ENCODE data around the gene RPS16. TPM values are rescaled to one million over a fixed set of nuclear protein-coding genes. Genes with fewer than 3 reads are reported as not detected.

Gene RPS16
- total RNA-seq, 2 experiments from 2014 or later: 3,146 to 3,331 TPM

DNA sequence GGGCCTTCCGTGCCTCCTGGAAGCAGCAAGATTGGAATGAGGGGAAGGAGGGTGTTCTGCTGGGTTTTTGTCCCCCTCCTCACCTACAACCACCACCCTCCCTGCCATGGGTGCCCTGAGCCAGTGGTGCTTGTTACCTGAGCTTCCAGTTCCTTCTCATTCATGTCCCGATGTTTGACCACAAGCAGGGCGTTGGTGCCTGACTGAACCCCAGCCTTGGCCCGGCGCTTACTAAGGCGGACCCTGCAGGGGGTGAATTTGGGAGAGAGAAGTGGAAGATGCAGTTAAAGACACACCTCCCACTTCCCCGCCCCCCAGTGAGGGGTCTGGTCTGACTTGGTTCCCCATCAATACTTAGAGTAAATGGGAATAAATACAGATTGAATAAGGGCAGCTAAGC, 49.2 kb downstream of the RPS16 start:
- CTCF ChIA-PET: interaction anchor here (1.2 kb wide), 1 partner anchor 12 kb away, joined by 7 read pairs; no protein-coding TSS in a partner anchor
- intact Hi-C loops (cut with DNase I, micrococcal nuclease): no loop called here
- Mint-ChIP-seq H3K27me3 (no peaks in the 10 kb centered on the region), H3K9me3 (ENCODE audit: low read depth) (no peaks in the 10 kb centered on the region), H3K4me3 (no peak overlapping the region), H3K4me1 (peaks cover 14% of the 10 kb centered on the region), H3K36me3 (ENCODE audit: low read depth) (peaks cover 32% of the 10 kb centered on the region), H3K27ac (no peak overlapping the region)
- POLR2A ChIA-PET: interaction anchor here (0.6 to 1.2 kb wide), 2 partner anchors 44 to 148 kb away, joined by 3 to 13 read pairs; partner anchors contain the start of gene SAMD4B
- ATAC-seq (no peak), DNase-seq (no peak)

DNA sequence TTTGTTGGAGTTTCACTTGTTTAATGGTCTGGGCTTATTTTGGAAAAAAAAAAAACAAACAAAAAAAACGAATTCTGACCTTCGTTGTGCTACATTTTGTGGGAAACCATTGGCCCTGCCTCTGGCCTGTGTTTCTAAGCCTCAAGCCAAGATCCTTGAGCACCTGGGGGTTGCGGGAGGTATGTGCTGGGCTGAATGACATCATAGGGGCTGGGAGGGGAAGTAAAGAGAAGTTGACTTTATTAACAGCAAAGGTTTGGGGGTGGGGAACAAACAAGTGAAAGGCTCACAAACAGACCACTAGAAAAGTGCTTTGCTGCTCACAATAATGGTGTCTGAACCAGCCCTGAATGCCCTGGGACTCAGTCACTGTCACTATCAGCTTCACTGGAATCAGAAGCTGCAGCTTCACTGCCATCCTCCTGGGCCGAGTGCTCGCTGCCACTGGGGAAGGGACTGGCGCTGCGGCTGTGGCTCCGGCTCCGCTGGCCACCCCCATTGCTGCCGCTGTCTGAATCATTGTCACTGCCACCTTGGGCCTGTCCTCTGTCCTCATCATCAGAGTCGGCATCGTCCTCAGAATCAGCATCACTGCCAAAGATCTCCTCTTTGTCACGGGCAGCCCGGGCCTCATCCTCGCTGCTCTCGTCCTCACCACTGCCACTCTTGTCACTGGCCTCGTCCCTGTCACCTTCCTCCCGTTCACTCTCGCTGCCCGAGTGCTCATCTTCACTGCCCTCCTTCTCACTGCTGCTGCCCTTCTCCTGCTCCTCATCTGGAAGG, 49.9 kb downstream of the RPS16 start:
- H3K4me1 Mint-ChIP-seq: peaks cover 11% of the 10 kb centered on the region
- ChIA-PET POLR2A (interaction anchor here (0.6 to 1.2 kb wide), 2 partner anchors 44 to 147 kb away, joined by 3 to 13 read pairs; partner anchors contain the start of gene SAMD4B), CTCF (interaction anchor here (1.2 kb wide), 1 partner anchor 12 kb away, joined by 7 read pairs; no protein-coding TSS in a partner anchor)
- no peaks in the 10 kb centered on the region for H3K27me3 Mint-ChIP-seq
- DNase-seq: no peak
- intact Hi-C loops (cut with DNase I, micrococcal nuclease): no loop called here
- H3K36me3 Mint-ChIP-seq (ENCODE audit: low read depth): peaks cover 37% of the 10 kb centered on the region
- ATAC-seq: no peak
- peak overlapping the region; percentile 22 for H3K27ac Mint-ChIP-seq
- H3K4me3 Mint-ChIP-seq: no peak overlapping the region
- H3K9me3 Mint-ChIP-seq (ENCODE audit: low read depth): no peaks in the 10 kb centered on the region

DNA sequence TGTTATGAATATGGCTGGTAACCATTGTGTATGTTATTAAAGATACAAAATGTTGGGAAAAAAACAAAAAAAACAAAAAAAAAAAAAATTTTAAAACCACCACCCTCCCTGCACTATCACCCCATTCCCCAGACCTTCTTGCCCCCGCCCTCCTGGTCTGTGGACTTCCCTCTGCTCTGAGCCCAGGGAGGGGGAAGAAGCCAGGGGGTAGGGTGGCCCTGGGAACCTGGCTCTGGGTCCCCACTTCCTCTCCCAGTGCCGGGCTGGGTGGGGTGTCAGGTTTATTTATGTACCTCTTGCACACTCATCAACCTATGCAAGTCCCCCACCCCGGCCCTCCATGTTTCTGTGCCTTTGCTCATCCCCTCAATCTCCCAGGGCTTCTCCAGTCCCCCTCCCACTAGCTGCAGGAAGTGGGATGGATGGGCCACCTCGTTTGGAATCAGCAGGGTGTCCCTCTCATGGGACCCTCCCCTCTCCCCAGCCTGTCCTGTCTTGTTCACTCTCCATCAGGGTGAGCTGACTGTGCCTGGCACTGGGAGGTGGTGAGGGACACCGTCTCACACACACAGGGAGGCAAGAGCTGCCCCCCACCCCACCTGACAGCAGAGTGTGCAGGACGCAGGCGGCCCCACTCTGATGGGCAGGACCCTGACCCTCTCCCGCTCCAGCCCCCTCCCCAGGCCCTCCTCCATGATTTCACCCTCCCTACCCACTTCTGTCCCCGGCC, 50.7 kb downstream of the RPS16 start:
- DNase-seq: no peak
- Mint-ChIP-seq H3K4me1 (peaks cover 6% of the 10 kb centered on the region), H3K36me3 (ENCODE audit: low read depth) (peaks cover 33% of the 10 kb centered on the region), H3K27ac (peak overlapping the region; percentile 22), H3K27me3 (no peaks in the 10 kb centered on the region), H3K4me3 (no peak overlapping the region), H3K9me3 (ENCODE audit: low read depth) (no peaks in the 10 kb centered on the region)
- ChIA-PET CTCF (no interaction called here), POLR2A (no interaction called here)
- no peak for ATAC-seq
- intact Hi-C loops (cut with DNase I, micrococcal nuclease): no loop called here

Small RNAs within 50 kb of the gene (microRNA-seq; reads per million reads assigned to microRNA genes)
- gene MIR4530 (ENCODE audit: borderline replicate concordance): not detected

Other genes with a start within 250 kb of the RPS16 start
- not detected for gene NCCRP1, start 239.0 kb downstream of the RPS16 start, total RNA-seq
- gene SYCN, start 231.7 kb downstream of the RPS16 start, total RNA-seq: not detected
- gene IFNL3, start 190.9 kb downstream of the RPS16 start, total RNA-seq: under 1 TPM; 0.34 to 0.53 TPM
- not detected for gene IFNL4, start 187.1 kb downstream of the RPS16 start, total RNA-seq
- gene IFNL2, start 167.6 kb downstream of the RPS16 start, total RNA-seq: not detected
- under 1 TPM; 0.50 to 0.51 TPM for gene IFNL1, start 139.5 kb downstream of the RPS16 start, total RNA-seq
- 1 to 10 TPM; 5.3 to 5.4 TPM for gene LRFN1, start 115.1 kb downstream of the RPS16 start, total RNA-seq
- gene GMFG, start 99.9 kb downstream of the RPS16 start, total RNA-seq: 100 to 1,000 TPM; 231 to 333 TPM
- gene SAMD4B, start 93.5 kb downstream of the RPS16 start, total RNA-seq: 10 to 100 TPM; 45.2 to 46.9 TPM
- gene PAF1, start 44.8 kb downstream of the RPS16 start, total RNA-seq: 10 to 100 TPM; 40.4 to 54.2 TPM
- gene MED29, start 44.6 kb downstream of the RPS16 start, total RNA-seq: 10 to 100 TPM; 24.0 to 34.6 TPM
- 10 to 100 TPM; 69.1 to 69.3 TPM for gene ZFP36, start 29.1 kb downstream of the RPS16 start, total RNA-seq
- 10 to 100 TPM; 46.0 to 65.5 TPM for gene PLEKHG2, start 23.3 kb downstream of the RPS16 start, total RNA-seq
- gene SUPT5H, start 9.6 kb upstream of the RPS16 start, total RNA-seq: 100 to 1,000 TPM; 157 to 165 TPM
- gene TIMM50, start 44.9 kb upstream of the RPS16 start, total RNA-seq: 100 to 1,000 TPM in 1 of 2 experiments, 10 to 100 TPM in 1; 99.4 to 126 TPM
- gene DLL3, start 63.0 kb upstream of the RPS16 start, total RNA-seq: under 1 TPM; 0.72 to 0.94 TPM
- gene SELENOV, start 79.2 kb upstream of the RPS16 start, total RNA-seq: not detected
- gene EID2B, start 96.9 kb upstream of the RPS16 start, total RNA-seq: 1 to 10 TPM; 1.4 to 3.5 TPM
- gene EID2, start 104.2 kb upstream of the RPS16 start, total RNA-seq: 10 to 100 TPM in 1 of 2 experiments, 1 to 10 TPM in 1; 9.0 to 10.7 TPM
- not detected for gene LGALS13, start 166.6 kb upstream of the RPS16 start, total RNA-seq
- not detected for gene LGALS16, start 220.0 kb upstream of the RPS16 start, total RNA-seq

Measured in activated CD4-positive, alpha-beta T cell treated with anti-CD3 and anti-CD28 coated beads for 36 hours (primary cell).